ENCODE data around the gene DIPK1C.
A peak's percentile ranks its signal among the peaks of the same experiment; 100 is the strongest.

Gene DIPK1C

DNA sequence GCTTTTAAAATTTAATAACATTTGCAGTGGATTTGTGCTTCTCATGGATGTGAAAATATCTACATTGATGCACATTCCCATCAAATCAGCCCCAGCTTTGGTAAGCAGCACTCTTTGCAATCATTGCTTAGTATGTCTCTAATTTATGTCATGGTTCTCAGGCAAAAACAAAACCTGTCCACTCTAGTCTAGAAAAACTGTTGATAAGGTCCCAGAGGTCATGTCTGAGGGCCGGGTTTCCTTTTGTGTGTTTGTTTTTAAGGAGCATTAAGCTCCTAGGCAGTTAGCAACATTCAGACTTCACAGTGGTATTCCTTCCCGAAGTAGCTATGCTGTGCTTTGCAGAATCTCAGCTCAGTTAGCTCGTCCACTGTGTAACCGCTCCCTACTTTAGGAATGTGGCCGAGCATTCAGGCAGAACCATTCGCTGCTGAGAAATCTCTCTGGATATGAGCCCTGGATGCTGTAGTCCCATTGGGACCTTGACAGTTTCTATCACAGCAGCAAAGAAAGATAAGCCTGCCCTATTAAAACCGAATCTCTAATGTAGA, 4.0 kb downstream of the DIPK1C start:
- H3K4me3 ChIP-seq (ENCODE audit: extremely low read depth, insufficient read depth, low read length, poor library complexity, severe bottlenecking), result no peak overlapping the region
- peaks cover 13% of the 10 kb centered on the region for H3K4me1 ChIP-seq (ENCODE audit: control insufficient read depth, insufficient read depth, low read length, poor library complexity, severe bottlenecking)
- H3K9me3 ChIP-seq (ENCODE audit: control insufficient read depth, low read length), result no peaks in the 10 kb centered on the region
- peak overlapping the region; percentile 49 for H3K27ac ChIP-seq (ENCODE audit: low read depth, low read length, severe bottlenecking)
- no peaks in the 10 kb centered on the region for H3K36me3 ChIP-seq (ENCODE audit: control insufficient read depth, insufficient read depth, low read length)
- WGBS, 2 experiments (ENCODE audit: insufficient coverage in 2 of 2), result 58 to 86% methylated on average over 6 of the region's 7 CpGs

DNA sequence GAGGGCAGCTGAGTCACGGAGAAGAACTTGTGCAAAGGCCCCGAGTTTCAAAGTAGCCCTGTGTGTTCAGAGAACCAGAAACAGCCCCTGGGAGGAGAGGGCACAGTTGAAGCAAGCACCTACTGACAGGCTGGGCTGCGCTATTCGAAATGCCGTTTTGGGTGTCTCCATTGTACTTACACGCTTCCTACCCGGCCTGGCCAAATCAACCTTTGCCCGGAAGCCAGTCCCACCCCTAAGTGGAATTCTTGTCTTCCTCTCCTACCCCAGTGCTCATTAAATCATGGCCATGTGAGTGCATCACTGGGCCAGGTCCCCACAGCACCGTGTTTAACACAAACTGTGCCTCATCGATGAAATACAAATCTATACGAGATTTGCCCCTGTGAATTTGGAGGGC, 6.0 kb downstream of the DIPK1C start:
- WGBS, 2 experiments (ENCODE audit: insufficient coverage in 2 of 2), result 91 to 97% methylated on average over 10 to 11 of the region's 11 CpGs
- H3K9me3 ChIP-seq (ENCODE audit: control insufficient read depth, low read length), result no peaks in the 10 kb centered on the region
- no peak overlapping the region for H3K27ac ChIP-seq (ENCODE audit: low read depth, low read length, severe bottlenecking)
- no peak overlapping the region for H3K4me3 ChIP-seq (ENCODE audit: extremely low read depth, insufficient read depth, low read length, poor library complexity, severe bottlenecking)
- H3K4me1 ChIP-seq (ENCODE audit: control insufficient read depth, insufficient read depth, low read length, poor library complexity, severe bottlenecking), result peaks cover 13% of the 10 kb centered on the region
- no peaks in the 10 kb centered on the region for H3K36me3 ChIP-seq (ENCODE audit: control insufficient read depth, insufficient read depth, low read length)

DNA sequence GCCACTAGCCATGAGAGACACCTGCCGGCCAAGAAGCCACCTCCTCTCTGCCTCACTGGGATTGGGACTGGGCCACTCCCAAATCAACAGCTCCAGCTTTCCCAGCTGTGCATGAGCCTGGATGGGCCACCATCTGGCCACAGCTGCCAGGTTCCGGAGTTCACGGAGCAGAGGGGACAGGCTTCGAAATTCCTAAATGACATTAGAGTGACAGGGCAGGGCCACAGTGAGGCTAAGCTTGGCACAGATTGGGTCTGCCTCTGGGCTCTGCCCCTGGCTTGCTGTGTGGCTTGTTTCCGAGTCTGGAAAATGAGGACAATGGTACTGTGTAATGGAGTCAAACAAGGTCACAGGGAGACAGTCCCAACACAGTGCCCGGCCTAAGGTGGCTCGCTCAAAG, 6.5 kb downstream of the DIPK1C start:
- Histone ChIP-seq H3K27ac (ENCODE audit: low read depth, low read length, severe bottlenecking) (no peak overlapping the region), H3K36me3 (ENCODE audit: control insufficient read depth, insufficient read depth, low read length) (no peaks in the 10 kb centered on the region), H3K9me3 (ENCODE audit: control insufficient read depth, low read length) (no peaks in the 10 kb centered on the region), H3K4me1 (ENCODE audit: control insufficient read depth, insufficient read depth, low read length, poor library complexity, severe bottlenecking) (peaks cover 13% of the 10 kb centered on the region), H3K4me3 (ENCODE audit: extremely low read depth, insufficient read depth, low read length, poor library complexity, severe bottlenecking) (no peak overlapping the region)
- WGBS, 2 experiments (ENCODE audit: insufficient coverage in 2 of 2), result 93 to 95% methylated on average over 6 to 7 of the region's 7 CpGs

DNA sequence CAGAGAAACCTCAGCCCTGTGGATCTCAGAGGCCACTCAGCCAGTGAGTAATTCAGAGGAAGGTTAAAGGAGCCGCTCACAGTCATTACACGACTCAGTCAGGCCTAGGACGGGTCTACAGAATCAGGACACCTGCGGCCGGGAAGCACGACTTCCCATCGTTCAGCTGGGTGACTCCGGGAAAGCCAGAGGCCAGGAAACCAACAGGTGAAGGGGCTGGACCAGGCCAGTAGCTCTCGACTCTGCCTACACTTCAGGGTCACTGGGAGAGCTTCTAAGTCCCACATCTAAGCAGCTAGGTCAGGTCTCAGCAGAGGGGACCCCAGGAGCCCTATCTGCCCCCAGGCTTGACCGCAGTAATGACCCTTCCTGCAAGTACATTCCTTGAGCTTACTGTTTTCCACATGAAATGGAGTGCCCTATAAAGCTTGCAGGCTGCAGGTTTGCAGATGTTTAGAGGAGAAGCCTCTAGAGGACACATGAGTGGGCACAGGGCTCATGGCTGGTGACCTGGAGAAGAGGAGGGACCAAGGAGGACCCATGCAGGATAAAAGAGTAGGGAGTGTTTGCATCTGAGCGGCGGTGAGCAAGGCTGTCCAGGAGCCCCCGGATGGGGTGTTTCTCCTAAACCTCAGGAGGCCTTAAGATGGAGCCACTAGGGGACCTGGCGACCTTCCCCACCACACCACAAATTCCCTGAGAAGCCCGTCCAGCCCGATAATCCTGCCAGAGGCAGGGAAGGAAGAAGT, 9.5 kb downstream of the DIPK1C start:
- Histone ChIP-seq H3K36me3 (ENCODE audit: control insufficient read depth, insufficient read depth, low read length) (no peaks in the 10 kb centered on the region), H3K4me3 (ENCODE audit: extremely low read depth, insufficient read depth, low read length, poor library complexity, severe bottlenecking) (no peak overlapping the region), H3K27ac (ENCODE audit: low read depth, low read length, severe bottlenecking) (no peak overlapping the region), H3K9me3 (ENCODE audit: control insufficient read depth, low read length) (no peaks in the 10 kb centered on the region), H3K4me1 (ENCODE audit: control insufficient read depth, insufficient read depth, low read length, poor library complexity, severe bottlenecking) (no peaks in the 10 kb centered on the region)
- 92 to 94% methylated on average over 10 of the region's 16 CpGs for WGBS, 2 experiments (ENCODE audit: insufficient coverage in 2 of 2)

DNA sequence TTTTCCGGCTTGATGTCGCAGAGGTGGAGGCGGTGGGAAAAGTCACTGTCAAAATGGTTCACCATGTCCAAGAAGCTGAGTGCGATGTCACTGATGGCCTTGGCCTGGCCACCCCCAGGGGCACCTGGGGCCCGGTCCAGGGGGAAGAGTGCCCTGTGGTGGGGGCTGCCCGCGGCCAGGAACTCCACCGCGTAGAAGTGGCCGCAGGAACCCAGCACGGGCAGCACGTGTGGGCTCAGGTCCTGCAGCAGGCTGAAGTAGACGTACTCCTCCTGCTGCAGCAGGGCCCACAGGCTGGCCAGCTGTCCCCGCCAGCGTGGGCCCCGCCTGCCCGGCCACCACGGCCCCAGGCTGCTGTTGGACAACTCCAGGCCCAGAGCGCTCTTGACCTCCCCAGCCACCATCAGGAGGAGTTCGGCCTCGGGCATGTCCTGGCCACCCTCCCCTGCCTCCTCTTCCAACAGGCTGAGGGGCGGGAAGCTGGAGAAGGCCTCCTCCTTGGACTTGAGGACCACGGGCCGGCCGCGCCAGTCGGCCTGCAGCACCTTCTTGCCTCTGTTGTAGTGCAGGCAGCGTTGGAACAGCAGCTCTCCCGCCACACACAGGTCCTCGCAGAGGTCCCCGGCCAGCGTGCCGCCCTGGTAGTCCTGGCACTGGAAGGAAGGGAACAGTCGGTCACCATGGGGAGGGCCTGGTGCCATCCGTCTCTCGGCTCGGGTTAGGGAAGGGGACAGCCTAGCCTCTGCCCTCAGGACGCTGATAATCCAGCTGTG, 10.3 kb downstream of the DIPK1C start:
- Histone ChIP-seq H3K4me1 (ENCODE audit: control insufficient read depth, insufficient read depth, low read length, poor library complexity, severe bottlenecking) (no peaks in the 10 kb centered on the region), H3K36me3 (ENCODE audit: control insufficient read depth, insufficient read depth, low read length) (no peaks in the 10 kb centered on the region), H3K4me3 (ENCODE audit: extremely low read depth, insufficient read depth, low read length, poor library complexity, severe bottlenecking) (no peak overlapping the region), H3K9me3 (ENCODE audit: control insufficient read depth, low read length) (no peaks in the 10 kb centered on the region), H3K27ac (ENCODE audit: low read depth, low read length, severe bottlenecking) (no peak overlapping the region)
- WGBS, 2 experiments (ENCODE audit: insufficient coverage in 2 of 2), result 95 to 97% methylated on average over 32 to 34 of the region's 38 CpGs

DNA sequence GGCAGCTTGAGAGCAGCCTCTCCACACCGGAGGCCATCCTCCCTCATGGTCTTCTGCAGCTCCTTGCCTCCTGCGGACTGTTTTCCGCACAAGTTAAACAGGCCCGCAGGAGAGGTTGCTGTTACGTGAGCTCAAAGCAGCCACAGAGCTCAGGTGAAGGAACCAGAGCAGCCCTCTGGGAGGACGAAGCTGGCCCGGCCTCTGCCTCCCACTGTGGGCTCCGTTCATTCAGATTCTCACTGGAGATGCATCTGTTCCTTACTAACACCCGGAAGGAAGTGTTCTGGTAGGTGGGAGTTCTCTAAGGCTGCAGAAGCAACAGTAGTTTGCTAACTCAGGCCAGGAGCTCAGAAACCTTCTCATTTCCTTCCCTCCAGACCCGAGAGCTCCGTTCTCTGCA, 10.9 kb downstream of the DIPK1C start:
- 89 to 93% methylated on average over 9 of the region's 11 CpGs for WGBS, 2 experiments (ENCODE audit: insufficient coverage in 2 of 2)
- no peak overlapping the region for H3K4me3 ChIP-seq (ENCODE audit: extremely low read depth, insufficient read depth, low read length, poor library complexity, severe bottlenecking)
- H3K9me3 ChIP-seq (ENCODE audit: control insufficient read depth, low read length), result no peaks in the 10 kb centered on the region
- no peaks in the 10 kb centered on the region for H3K36me3 ChIP-seq (ENCODE audit: control insufficient read depth, insufficient read depth, low read length)
- no peaks in the 10 kb centered on the region for H3K4me1 ChIP-seq (ENCODE audit: control insufficient read depth, insufficient read depth, low read length, poor library complexity, severe bottlenecking)
- H3K27ac ChIP-seq (ENCODE audit: low read depth, low read length, severe bottlenecking), result no peak overlapping the region

DNA sequence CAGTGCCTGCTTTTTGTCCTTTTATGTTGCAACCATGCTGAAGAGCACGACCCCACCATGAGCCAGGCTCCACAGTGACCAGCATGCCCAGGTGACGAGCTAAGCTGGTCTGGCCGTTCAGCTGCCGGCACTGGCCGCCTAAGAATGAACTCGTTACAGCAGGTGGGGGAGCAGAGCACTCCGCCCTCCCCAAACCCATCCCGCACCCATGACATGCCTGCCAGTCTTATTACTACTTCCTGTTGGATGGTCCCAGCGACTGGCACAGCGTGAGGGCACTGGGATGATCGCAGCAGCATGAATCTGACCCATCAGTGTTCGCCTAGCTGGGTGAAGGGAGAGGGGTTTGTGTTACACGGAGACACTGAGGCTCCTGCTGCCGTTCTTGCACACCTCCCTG, 11.5 kb downstream of the DIPK1C start:
- Histone ChIP-seq H3K27ac (ENCODE audit: low read depth, low read length, severe bottlenecking) (no peak overlapping the region), H3K4me3 (ENCODE audit: extremely low read depth, insufficient read depth, low read length, poor library complexity, severe bottlenecking) (no peak overlapping the region), H3K36me3 (ENCODE audit: control insufficient read depth, insufficient read depth, low read length) (no peaks in the 10 kb centered on the region), H3K9me3 (ENCODE audit: control insufficient read depth, low read length) (no peaks in the 10 kb centered on the region), H3K4me1 (ENCODE audit: control insufficient read depth, insufficient read depth, low read length, poor library complexity, severe bottlenecking) (no peaks in the 10 kb centered on the region)
- WGBS, 2 experiments (ENCODE audit: insufficient coverage in 2 of 2), result 81 to 91% methylated on average over 10 to 13 of the region's 14 CpGs

DNA sequence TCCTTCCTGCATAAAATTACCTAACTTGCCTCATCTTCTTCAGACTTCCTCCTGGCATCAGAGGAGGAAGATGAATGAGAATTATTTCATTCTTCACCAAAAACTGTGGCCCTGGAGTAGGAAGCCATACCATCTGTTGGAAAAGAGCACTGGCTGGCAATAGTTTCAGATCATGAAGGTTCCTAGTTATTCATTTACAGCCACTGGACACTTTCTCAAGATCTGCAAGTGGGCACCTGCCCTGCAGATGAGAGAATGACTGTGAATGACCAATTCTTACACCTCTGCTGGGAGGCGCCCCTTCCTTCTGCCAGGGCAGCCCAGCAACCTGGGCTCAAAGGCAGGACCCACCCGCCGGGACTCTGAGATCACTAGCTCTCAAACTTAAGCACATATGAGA, 13.0 kb downstream of the DIPK1C start:
- no peaks in the 10 kb centered on the region for H3K4me1 ChIP-seq (ENCODE audit: control insufficient read depth, insufficient read depth, low read length, poor library complexity, severe bottlenecking)
- H3K9me3 ChIP-seq (ENCODE audit: control insufficient read depth, low read length), result no peaks in the 10 kb centered on the region
- 88 to 100% methylated on average over 2 to 3 of the region's 3 CpGs for WGBS, 2 experiments (ENCODE audit: insufficient coverage in 2 of 2)
- H3K4me3 ChIP-seq (ENCODE audit: extremely low read depth, insufficient read depth, low read length, poor library complexity, severe bottlenecking), result no peak overlapping the region
- no peaks in the 10 kb centered on the region for H3K36me3 ChIP-seq (ENCODE audit: control insufficient read depth, insufficient read depth, low read length)
- no peak overlapping the region for H3K27ac ChIP-seq (ENCODE audit: low read depth, low read length, severe bottlenecking)

DNA sequence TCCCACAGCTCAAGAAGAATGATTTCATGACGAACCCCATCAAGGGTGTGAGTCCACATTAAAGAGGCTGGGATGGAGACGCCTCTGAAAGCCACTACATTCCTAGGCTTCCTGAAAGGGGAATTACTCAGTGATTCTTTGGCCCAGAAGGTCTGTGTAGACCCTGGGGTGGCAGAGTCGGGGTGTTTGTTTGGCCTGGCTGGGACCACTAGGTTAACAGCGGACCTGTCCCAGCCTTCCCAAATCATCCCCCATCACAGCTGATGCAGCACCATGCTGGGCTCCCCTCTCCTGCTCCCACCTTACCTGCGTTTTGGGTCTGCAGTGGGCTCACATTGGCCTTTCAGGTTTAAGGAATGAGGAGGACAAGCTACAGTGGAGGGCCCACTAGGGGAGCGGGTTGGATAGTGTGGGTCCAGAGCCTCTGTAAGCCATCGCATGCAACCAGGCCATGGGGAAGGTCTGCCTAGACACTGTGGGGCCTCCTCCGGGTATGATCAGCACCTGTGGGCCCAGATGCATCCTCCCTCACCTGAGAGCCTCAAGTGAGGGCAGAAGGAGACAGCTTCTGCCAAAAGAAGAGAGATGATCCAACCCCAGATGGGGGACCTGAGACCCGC, 16.2 kb downstream of the DIPK1C start:
- H3K27ac ChIP-seq (ENCODE audit: low read depth, low read length, severe bottlenecking), result no peak overlapping the region
- no peak overlapping the region for H3K4me3 ChIP-seq (ENCODE audit: extremely low read depth, insufficient read depth, low read length, poor library complexity, severe bottlenecking)
- no peaks in the 10 kb centered on the region for H3K4me1 ChIP-seq (ENCODE audit: control insufficient read depth, insufficient read depth, low read length, poor library complexity, severe bottlenecking)
- H3K36me3 ChIP-seq (ENCODE audit: control insufficient read depth, insufficient read depth, low read length), result no peaks in the 10 kb centered on the region
- 94 to 95% methylated on average over 5 to 6 of the region's 9 CpGs for WGBS, 2 experiments (ENCODE audit: insufficient coverage in 2 of 2)
- H3K9me3 ChIP-seq (ENCODE audit: control insufficient read depth, low read length), result no peaks in the 10 kb centered on the region

DNA sequence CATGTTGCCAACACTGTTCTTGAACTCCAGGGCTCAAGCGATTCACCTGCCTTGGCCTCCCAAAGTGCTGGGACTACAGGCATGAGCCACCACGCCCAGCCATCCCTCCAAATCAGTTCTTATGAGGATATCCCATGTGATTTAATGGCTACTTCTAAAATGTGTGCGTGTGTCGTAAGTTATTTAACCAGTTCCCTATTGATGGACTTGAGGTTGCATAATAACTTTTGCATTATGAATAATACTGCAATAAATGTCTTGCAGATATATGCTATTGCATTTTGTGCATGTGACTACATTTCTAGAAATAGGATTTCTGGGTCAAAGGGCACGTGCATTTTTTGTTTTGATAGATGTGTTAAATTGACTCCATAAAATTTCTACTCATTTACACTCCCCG, 19.0 kb downstream of the DIPK1C start:
- Histone ChIP-seq H3K9me3 (ENCODE audit: control insufficient read depth, low read length) (no peaks in the 10 kb centered on the region), H3K4me1 (ENCODE audit: control insufficient read depth, insufficient read depth, low read length, poor library complexity, severe bottlenecking) (no peaks in the 10 kb centered on the region), H3K4me3 (ENCODE audit: extremely low read depth, insufficient read depth, low read length, poor library complexity, severe bottlenecking) (no peak overlapping the region), H3K36me3 (ENCODE audit: control insufficient read depth, insufficient read depth, low read length) (no peaks in the 10 kb centered on the region), H3K27ac (ENCODE audit: low read depth, low read length, severe bottlenecking) (no peak overlapping the region)
- WGBS, 2 experiments (ENCODE audit: insufficient coverage in 2 of 2), result 92 to 100% methylated on average over 1 to 3 of the region's 6 CpGs
